HepG2 (cell line): ENCODE measurements around the gene SHF. TPM values are rescaled to one million over a fixed set of nuclear protein-coding genes. Genes with fewer than 3 reads are reported as not detected.

Experiments used
- ATAC-seq: fragments of 200-7000 bp; cut with Tn5 transposase; 3 replicates; pipeline ENCODE4 v1.9.1; 2020; ENCODE audit warnings: mild to moderate bottlenecking, moderate library complexity
- BruUV-seq: library from RNA; stranded (reverse); fragments of 400-500 nt; replicated peaks from 2 replicates; lab custom pipeline; 2021; lab: Mats Ljungman, UMichigan
- CTCF ChIA-PET: fragments of 300-600 bp; formaldehyde crosslinking; extraction: SDS; loops from one replicate; lab custom pipeline; 2021; ENCODE audit warnings: low total read pairs, inconsistent platforms, low intra/inter-chr PET ratio; lab: Yijun Ruan, JAX
- POLR2A ChIA-PET: fragments of 350-600 bp; sonication (Branson Sonifier 250); formaldehyde crosslinking; loops from one replicate; lab custom pipeline; 2020; ENCODE audit warnings: antibody characterized with exemption, inconsistent platforms; lab: Yijun Ruan, JAX
- DNase-seq: peaks from one replicate; pipeline ENCODE4 v3.0.0-alpha.2; 2015; ENCODE audit warnings: low spot score
- FAIRE-seq: peaks from 3 replicates; lab custom pipeline; 2011; peaks lifted over from hg19 to GRCh38; lab: Jason Lieb, UNC
- H2AFZ ChIP-seq: one replicate; pipeline ENCODE4 v1.6.1; 2011; ENCODE audit warnings: low read length, inconsistent platforms
- H3K27ac ChIP-seq: fragments of 300-600 bp; 3 replicates; pipeline ENCODE4 v1.8.0; 2011; ENCODE audit warnings: mixed run types, mild to moderate bottlenecking, mixed read lengths, low read length, inconsistent platforms; ENCODE audit not compliant: insufficient read depth; ENCODE audit errors: extremely low read length
- H3K27me3 ChIP-seq, 2 experiments: fragments of 200-600 bp in 1 of 2; 2 replicates in 1 of 2; 3 replicates in 1 of 2; pipeline versions ENCODE4 v1.6.0 to v1.8.0; 2011; ENCODE audit warnings: low read length in 2 of 2, mild to moderate bottlenecking in 2 of 2, moderate library complexity in 2 of 2, inconsistent platforms in 1 of 2; ENCODE audit not compliant: insufficient read depth in 2 of 2, control insufficient read depth in 1 of 2
- H3K36me3 ChIP-seq, 2 experiments: fragments of 200-600 bp in 1 of 2; replicated peaks in 1 of 2; 2 replicates in 1 of 2; 3 replicates in 1 of 2; pipeline versions ENCODE4 v1.5.1 to v1.8.0; 2011; ENCODE audit warnings: low read length in 2 of 2, inconsistent platforms in 1 of 2; ENCODE audit not compliant: insufficient read depth in 2 of 2, control insufficient read depth in 1 of 2
- H3K4me1 ChIP-seq: 2 replicates; pipeline ENCODE4 v1.5.1; 2012; ENCODE audit warnings: low read length, inconsistent platforms; ENCODE audit not compliant: insufficient read depth
- H3K4me2 ChIP-seq: 2 replicates; pipeline ENCODE4 v1.6.0; 2011; ENCODE audit warnings: low read depth, low read length, inconsistent platforms
- H3K4me3 ChIP-seq, 3 experiments: fragments of 200-600 bp in 1 of 3; sonication (generic), shearing (Covaris generic) in 1 of 3; replicated peaks in 1 of 3; 2 replicates each; pipeline ENCODE4 v1.5.1; 2011 to 2016; ENCODE audit warnings: low read length in 3 of 3, inconsistent platforms in 2 of 3, low read depth in 2 of 3, mild to moderate bottlenecking in 2 of 3, control low read depth in 1 of 3, mixed read lengths in 1 of 3; ENCODE audit not compliant: insufficient read depth in 1 of 3
- H3K79me2 ChIP-seq: one replicate; pipeline ENCODE4 v1.6.1; 2011; ENCODE audit warnings: low read length, inconsistent platforms; ENCODE audit not compliant: insufficient read depth
- H3K9ac ChIP-seq: 2 replicates; pipeline ENCODE4 v1.6.0; 2011; ENCODE audit warnings: mild to moderate bottlenecking, low read depth, low read length, inconsistent platforms; ENCODE audit not compliant: insufficient read depth
- H3K9me3 ChIP-seq: 2 replicates; pipeline ENCODE4 v1.5.1; 2012; ENCODE audit warnings: mild to moderate bottlenecking, low read length
- H4K20me1 ChIP-seq: 2 replicates; pipeline ENCODE4 v1.6.0; 2011; ENCODE audit warnings: inconsistent platforms, mild to moderate bottlenecking, low read length, moderate library complexity; ENCODE audit not compliant: insufficient read depth
- FOSL1 ChIP-seq: sonication (generic); formaldehyde crosslinking; IDR thresholded peaks from 2 replicates; pipeline ENCODE4 v1.9.0; 2021; ENCODE audit warnings: missing genetic modification reagents, borderline replicate concordance
- FOXM1 ChIP-seq: sonication (generic); formaldehyde crosslinking; IDR thresholded peaks from 2 replicates; pipeline ENCODE4 v1.5.0; 2020; ENCODE audit warnings: missing genetic modification reagents
- GLMP ChIP-seq: sonication (generic); formaldehyde crosslinking; IDR thresholded peaks from 2 replicates; pipeline ENCODE4 v1.9.0; 2021; ENCODE audit warnings: missing genetic modification reagents, mild to moderate bottlenecking, borderline replicate concordance
- IKZF5 ChIP-seq: IDR thresholded peaks from 2 replicates; pipeline ENCODE4 v1.6.1; 2018; ENCODE audit warnings: missing genetic modification reagents, mild to moderate bottlenecking, missing compliant biosample characterization
- MEIS2 ChIP-seq: sonication (generic); formaldehyde crosslinking; IDR thresholded peaks from 2 replicates; pipeline ENCODE4 v1.9.0; 2021; ENCODE audit warnings: mild to moderate bottlenecking, missing genetic modification reagents
- NFYB ChIP-seq: sonication (generic); formaldehyde crosslinking; IDR thresholded peaks from 2 replicates; pipeline ENCODE4 v1.4.0; 2020; ENCODE audit warnings: missing genetic modification reagents
- RELA ChIP-seq: sonication (generic); formaldehyde crosslinking; IDR thresholded peaks from 2 replicates; pipeline ENCODE4 v1.4.0; 2020; ENCODE audit warnings: missing genetic modification reagents
- SIN3B ChIP-seq: fragments of 150-350 bp; IDR thresholded peaks from 2 replicates; pipeline ENCODE4 v1.6.1; 2014; ENCODE audit warnings: low read length
- TARDBP ChIP-seq: sonication (generic); formaldehyde crosslinking; IDR thresholded peaks from 2 replicates; pipeline ENCODE4 v1.8.0; 2022; ENCODE audit warnings: mild to moderate bottlenecking, missing genetic modification reagents
- TBL1XR1 ChIP-seq: fragments of 150-350 bp; IDR thresholded peaks from 2 replicates; pipeline ENCODE4 v1.6.1; 2014; ENCODE audit warnings: borderline replicate concordance, low read length; ENCODE audit not compliant: partially characterized antibody
- TEAD3 ChIP-seq: optimal IDR thresholded peaks from 2 replicates; pipeline ENCODE3; 2016; ENCODE audit warnings: borderline replicate concordance
- TFAP4 ChIP-seq: sonication (generic); IDR thresholded peaks from 2 replicates; pipeline ENCODE4 v1.6.1; 2016; ENCODE audit warnings: low read depth, borderline replicate concordance
- ZBTB1 ChIP-seq: sonication (generic); formaldehyde crosslinking; IDR thresholded peaks from 2 replicates; pipeline ENCODE4 v1.4.0; 2020; ENCODE audit warnings: missing genetic modification reagents, borderline replicate concordance
- ZBTB4 ChIP-seq: sonication (generic); formaldehyde crosslinking; IDR thresholded peaks from 2 replicates; pipeline ENCODE4 v1.4.0; 2020; ENCODE audit warnings: missing genetic modification reagents, mild to moderate bottlenecking, borderline replicate concordance
- ZBTB8A ChIP-seq: sonication (generic); formaldehyde crosslinking; IDR thresholded peaks from 2 replicates; pipeline ENCODE4 v1.4.0; 2020; ENCODE audit warnings: mild to moderate bottlenecking, low read depth, missing genetic modification reagents, borderline replicate concordance
- ZNF264 ChIP-seq: sonication (generic); formaldehyde crosslinking; IDR thresholded peaks from 2 replicates; pipeline ENCODE4 v1.4.0; 2020; ENCODE audit warnings: missing genetic modification reagents
- ZNF619 ChIP-seq: sonication (generic); formaldehyde crosslinking; IDR thresholded peaks from 2 replicates; pipeline ENCODE4 v1.4.0; 2020; ENCODE audit warnings: mild to moderate bottlenecking, missing genetic modification reagents
- ZNF777 ChIP-seq: sonication (generic); formaldehyde crosslinking; IDR thresholded peaks from 2 replicates; pipeline ENCODE4 v1.4.0; 2020; ENCODE audit warnings: missing genetic modification reagents
- WGBS: methylation state at CpG from one replicate; pipeline ENCODE4 v1.1.6; 2017; ENCODE audit warnings: low lambda C conversion rate; 5-methylcytosine and 5-hydroxymethylcytosine counted together
- in situ Hi-C: cut with HindIII; loops from 2 replicates; pipeline ENCODE4 v1.10.0; 2017; ENCODE audit warnings: low pct_unique_long_range_greater_than_20kb; ENCODE audit not compliant: extremely low pct_ligation_motif_present
- intact Hi-C: fragments of 100-400 bp; cut with micrococcal nuclease; formaldehyde crosslinking; loops from one replicate; pipeline ENCODE4 v1.10.0; 2022; ENCODE audit not compliant: unreplicated experiment
- polyA plus RNA-seq, 8 experiments: library from polyadenylated mRNA; depleted of rRNA in 3 of 8; stranded (reverse) in 7 of 8; unstranded in 1 of 8; fragments of >200 nt; fragmentation: Illumina TruSeq in 4 of 8; extraction: Trizol in 4 of 8; gene quantifications; 2 replicates each; pipeline versions ENCODE4 v1.2.1 to v1.2.3, GENCODE V29; 2011 to 2016; ENCODE audit warnings: low read depth in 4 of 8, missing spikeins in 1 of 8, mixed read lengths in 1 of 8; ENCODE audit not compliant: insufficient read depth in 1 of 8
- total RNA-seq, 5 experiments: library from RNA; depleted of rRNA; stranded (reverse); fragments of >200 nt; fragmentation: Illumina TruSeq; extraction: Trizol; gene quantifications; 2 replicates each; pipeline ENCODE4 v1.2.3, GENCODE V29; 2016; ENCODE audit warnings: low read depth in 1 of 5

The SHF gene
- total and polyA plus RNA-seq, 2 of the 13 experiments (the other 11 are each of a cell fraction or from before 2014, with no cell fraction given): 20.9 to 25.5 TPM

GRCh38 chr15:45168286-45168685, 19.5 kb downstream of the SHF start:
- in situ Hi-C loops: no loop called here
- ChIA-PET POLR2A (interaction anchor here (1.2 to 2.7 kb wide), 4 partner anchors 9 to 32 kb away, joined by 3 to 13 read pairs (median 4); no protein-coding TSS in a partner anchor), CTCF (no interaction called here)
- H3K27me3 ChIP-seq: no peaks in the 10 kb centered on the region
- WGBS: 83% methylated on average over 1 of the region's 4 CpGs
- intact Hi-C loops: no loop called here
- no peak for DNase-seq
- TF ChIP-seq IKZF5 (CRISPR knock-in tag): no peak
- TF ChIP-seq ZNF619 (CRISPR knock-in tag): no peak
- TF ChIP-seq TFAP4: no peak
- TF ChIP-seq NFYB: no peak
- no peak for TF ChIP-seq SIN3B
- TF ChIP-seq ZNF264 (CRISPR knock-in tag): no peak
- no peak for TF ChIP-seq FOXM1
- no peak for TF ChIP-seq ZNF777 (CRISPR knock-in tag)
- no peak for TF ChIP-seq ZBTB1
- TF ChIP-seq RELA: no peak
- no peak for TF ChIP-seq GLMP (CRISPR knock-in tag)
- TF ChIP-seq FOSL1 (CRISPR knock-in tag): no peak
- TF ChIP-seq TARDBP (CRISPR knock-in tag): no peak
- no peak for TF ChIP-seq ZBTB8A (CRISPR knock-in tag)
- no peak for TF ChIP-seq TEAD3 (CRISPR knock-in tag)
- TF ChIP-seq MEIS2 (CRISPR knock-in tag): no peak
- no peak for TF ChIP-seq TBL1XR1
- TF ChIP-seq ZBTB4 (CRISPR knock-in tag): no peak
- H3K79me2 ChIP-seq: no peaks in the 10 kb centered on the region
- FAIRE-seq: no peak
- no peak overlapping the region for H3K4me3 ChIP-seq
- no peaks in the 10 kb centered on the region for H4K20me1 ChIP-seq
- H3K27ac ChIP-seq: no peak overlapping the region
- peaks cover 31% of the 10 kb centered on the region for H3K4me1 ChIP-seq
- peaks cover 5 to 21% of the 10 kb centered on the region in 2 experiments; a peak in 4 of 5 replicates for H3K36me3 ChIP-seq
- H2AFZ ChIP-seq: no peak overlapping the region
- H3K4me2 ChIP-seq: no peak overlapping the region
- H3K9me3 ChIP-seq: no peaks in the 10 kb centered on the region
- no peak for ATAC-seq
- no peak overlapping the region for H3K9ac ChIP-seq
- TSS peak; percentile 48 for BruUV-seq
